Measurements from ENCODE around the gene EIPR1. TPM values are rescaled to one million over a fixed set of nuclear protein-coding genes. Genes with fewer than 3 reads are reported as not detected.

The EIPR1 gene
- total RNA-seq, 1 experiment from 2014 or later, result 27.8 TPM

- Histone ChIP-seq H3T11ph (ENCODE audit: low read length) (no peak overlapping the region), H2BK120ac (ENCODE audit: low read depth, low read length, poor library complexity, severe bottlenecking) (no peak overlapping the region), H2BK12ac (ENCODE audit: insufficient read length, low read depth, low read length) (no peak overlapping the region), H3K4me2 (ENCODE audit: insufficient read depth, insufficient read length, low read length) (no peak overlapping the region), H2AK5ac (ENCODE audit: insufficient read length, low read length) (no peak overlapping the region), H3K9ac (ENCODE audit: extremely low read depth, insufficient read length, low read length) (no peak overlapping the region), H3K4ac (ENCODE audit: low read depth, low read length) (no peak overlapping the region), H3K9me3 (ENCODE audit: control insufficient read depth, low read depth, low read length) (no peaks in the 10 kb centered on the region), H4K8ac (replicated peaks; ENCODE audit: insufficient read length, low read depth, low read length) (no peak overlapping the region), H3K23me2 (ENCODE audit: insufficient read length, low read depth, low read length, poor library complexity, severe bottlenecking) (no peaks in the 10 kb centered on the region), H3K27me3 (ENCODE audit: insufficient read depth, low read length) (no peaks in the 10 kb centered on the region), H2AFZ (ENCODE audit: low read length) (no peak overlapping the region), H3K79me2 (ENCODE audit: insufficient read depth, low read length) (no peaks in the 10 kb centered on the region), H3K23ac (ENCODE audit: insufficient read length, low read depth, low read length) (no peak overlapping the region), H2BK15ac (ENCODE audit: low read depth, low read length) (no peak overlapping the region), H3K4me1 (ENCODE audit: insufficient read depth, low read length) (no peaks in the 10 kb centered on the region), H4K5ac (ENCODE audit: insufficient read length, low read depth, low read length) (no peak overlapping the region), H2BK5ac (ENCODE audit: insufficient read length, low read length) (no peak overlapping the region), H3K79me1 (ENCODE audit: insufficient read depth, low read depth, low read length, poor library complexity, severe bottlenecking) (no peaks in the 10 kb centered on the region), H3K56ac (ENCODE audit: insufficient read length, low read depth, low read length) (no peak overlapping the region), H4K91ac (ENCODE audit: insufficient read length, low read depth, low read length) (no peak overlapping the region), H3K14ac (ENCODE audit: insufficient read depth, low read length) (no peak overlapping the region; the same call in 1 of the 2 replicates), H3K18ac (ENCODE audit: insufficient read length, low read depth, low read length) (no peak overlapping the region), H2BK20ac (ENCODE audit: low read depth, low read length, poor library complexity, severe bottlenecking) (no peak overlapping the region), H3K27ac (ENCODE audit: insufficient read length, low read depth, low read length) (no peak overlapping the region), H4K20me1 (ENCODE audit: control insufficient read depth, insufficient read depth, insufficient read length) (no peaks in the 10 kb centered on the region)
- no peak overlapping the region for H3K4me3 Mint-ChIP-seq
- no peak for DNase-seq
- peak overlapping the region in 1 of 3 experiments; percentile 75; a peak in 1 of 7 replicates for H3K27ac Mint-ChIP-seq
- no peak for TF ChIP-seq CTCF (conservative IDR thresholded peaks at IDR 0.05)
- no peaks in the 10 kb centered on the region for H3K27me3 Mint-ChIP-seq (ENCODE audit: low read depth)
- WGBS (ENCODE audit: extremely low coverage, insufficient read length, low lambda C conversion rate), result no CpG with 5 or more reads among the region's 10 CpGs
- no peaks in the 10 kb centered on the region for H3K4me1 Mint-ChIP-seq
- peaks cover 5 to 22% (median 18%) of the 10 kb centered on the region in 3 experiments; a peak in 6 of 7 replicates for H3K36me3 Mint-ChIP-seq (ENCODE audit: insufficient read depth in 1 of 3, low read depth in 3 of 3)
- no peaks in the 10 kb centered on the region for H3K9me3 Mint-ChIP-seq
Measured at GRCh38 chr2:3185910-3186309, 191.7 kb downstream of the EIPR1 start.
